ENCODE results near the gene RMI2. TPM values are rescaled to one million over a fixed set of nuclear protein-coding genes. Genes with fewer than 3 reads are reported as not detected.
"Not testable (repeated sequence)": the region's sequence is repeated elsewhere in the genome, so short reads cannot be mapped to it uniquely, and the experiment has no call there.

Gene RMI2
- polyA plus RNA-seq, 2 of the 4 experiments (the other 2 are of a cell fraction), result 24.2 to 26.9 TPM

- TF ChIP-seq KDM1A (IDR thresholded peaks at IDR 0.05; ENCODE audit: low read depth), result no peak
These were observed 25.0 kb downstream of the RMI2 start (continued) for GRCh38 chr16:11370084-11370931.

DNA sequence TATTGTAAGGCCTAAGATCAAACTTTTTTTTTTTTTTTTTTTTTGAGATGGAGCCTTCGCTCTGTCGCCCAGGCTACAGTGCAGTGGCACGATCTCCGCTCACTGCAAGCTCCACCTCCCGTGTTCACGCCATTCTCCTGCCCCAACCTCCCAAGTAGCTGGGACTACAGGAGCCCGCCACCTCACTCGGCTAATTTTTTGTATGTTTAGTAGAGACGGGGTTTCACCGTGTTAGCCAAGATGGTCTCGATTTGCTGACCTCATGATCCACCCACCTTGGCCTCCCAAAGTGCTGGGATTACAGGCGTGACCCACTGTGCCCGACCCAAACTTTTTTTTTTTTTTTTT, 25.6 kb downstream of the RMI2 start:
- 89% methylated on average over 13 of the region's 13 CpGs for whole genome bisulfite sequencing (ENCODE audit: missing lambda C conversion rate)
- H3K4me1 ChIP-seq; H3K4me2 ChIP-seq; H3K9me3 ChIP-seq; DNase-seq (ENCODE audit: low read depth in 1 of 2, low spot score in 1 of 2); FAIRE-seq; ATAC-seq; H3K4me3 ChIP-seq; H3K27ac ChIP-seq: not testable (repeated sequence)
- ChIA-PET POLR2A (interaction anchor here (0.7 to 0.9 kb wide), 2 partner anchors 115 to 269 kb away, joined by 3 to 8 read pairs; partner anchors contain the start of gene SOCS1), CTCF (interaction anchor here (0.7 to 2.2 kb wide), 7 partner anchors 16 to 469 kb away, joined by 3 to 18 read pairs (median 5); no protein-coding TSS in a partner anchor)

DNA sequence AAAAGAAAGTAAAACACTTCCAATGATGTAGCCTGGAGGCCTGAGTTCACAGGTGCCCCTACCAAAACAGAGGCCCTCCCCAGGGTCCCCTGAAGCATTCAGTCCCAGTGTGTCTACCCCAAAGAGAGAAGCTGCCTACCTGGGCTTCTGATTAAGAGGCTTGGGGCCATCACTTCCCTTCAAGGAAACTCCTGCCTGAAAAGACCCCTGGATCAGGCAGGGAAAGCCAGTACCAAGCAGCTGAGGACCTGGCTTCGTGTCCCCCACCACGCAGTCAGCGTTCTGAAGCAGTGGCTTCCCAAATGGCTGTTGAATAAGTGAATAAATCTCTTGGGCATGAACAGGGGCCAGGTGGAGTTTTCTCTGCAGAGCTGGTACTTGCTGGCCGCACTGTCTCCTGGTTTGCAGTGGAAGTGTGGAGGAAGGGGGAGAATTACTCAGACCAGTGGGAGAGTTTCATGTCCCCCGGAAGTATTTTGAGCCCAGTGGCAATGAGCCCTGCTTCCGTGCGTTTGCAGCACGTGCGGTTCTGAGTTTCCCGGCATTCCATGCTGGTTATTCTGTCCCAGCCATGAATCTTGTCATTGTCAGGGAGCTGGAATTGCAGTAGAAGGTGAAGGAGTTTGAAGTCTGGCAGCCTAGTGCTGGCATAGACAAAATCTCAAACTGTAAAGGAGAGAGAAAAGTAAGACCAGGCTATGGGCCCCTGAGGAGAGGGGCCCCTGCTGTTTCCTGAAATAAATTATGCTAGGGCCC, 27.0 kb downstream of the RMI2 start:
- ATAC-seq, result no peak
- 75% methylated on average over 10 of the region's 10 CpGs for WGBS (ENCODE audit: missing lambda C conversion rate)
- Histone ChIP-seq H3K27ac (no peak overlapping the region), H3K4me3 (no peak overlapping the region), H3K4me1 (no peaks in the 10 kb centered on the region), H3K9me3 (no peaks in the 10 kb centered on the region), H3K4me2 (no peak overlapping the region)
- CTCF ChIA-PET, result interaction anchor here (0.5 to 2.2 kb wide), 19 partner anchors 10 to 421 kb away, joined by 3 to 18 read pairs (median 4); no protein-coding TSS in a partner anchor
- no peak for TF ChIP-seq POLR2A (IDR thresholded peaks at IDR 0.05; ENCODE audit: low read length)
- POLR2A ChIA-PET, result interaction anchor here (1.2 kb wide), 1 partner anchor 116 kb away, joined by 18 read pairs; the partner anchor contains the start of gene SOCS1
- FAIRE-seq, result no peak
- DNase-seq (ENCODE audit: low read depth in 1 of 2, low spot score in 1 of 2), result no peak

DNA sequence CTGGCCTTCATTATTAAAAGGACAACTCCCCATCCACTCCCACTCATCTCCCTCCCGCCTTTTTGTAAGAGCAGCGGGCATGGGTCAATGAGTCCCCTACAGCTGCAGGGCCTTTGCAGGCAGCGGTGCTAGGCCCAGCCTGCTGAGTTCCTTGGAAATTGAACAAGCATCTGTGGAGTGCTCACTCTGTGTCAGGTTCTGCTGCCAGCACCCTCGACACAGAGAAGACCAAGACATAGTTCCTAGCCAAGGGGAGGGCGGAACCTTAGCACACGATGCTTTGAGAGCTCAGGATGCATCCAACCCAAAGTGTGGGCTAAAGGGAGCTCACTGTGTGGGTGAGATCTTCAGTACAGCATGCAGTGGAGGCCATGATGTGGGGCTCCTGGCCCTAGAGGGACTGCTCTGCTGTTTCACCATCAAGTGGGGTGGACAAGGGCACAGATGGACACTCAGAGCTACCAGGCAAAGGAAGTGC, 27.6 kb downstream of the RMI2 start:
- H3K9me3 ChIP-seq, result no peaks in the 10 kb centered on the region
- DNase-seq (ENCODE audit: low read depth in 1 of 2, low spot score in 1 of 2) (no peak), FAIRE-seq (no peak), ATAC-seq (no peak)
- POLR2A ChIA-PET, result no interaction called here
- TF ChIP-seq MAX (IDR thresholded peaks at IDR 0.05) (no peak), BCL3 (IDR thresholded peaks at IDR 0.05) (no peak), SREBF2 (IDR thresholded peaks at IDR 0.05) (no peak), RAD21 (conservative IDR thresholded peaks at IDR 0.05 in 1 of 2, IDR thresholded peaks at IDR 0.05 in 1 of 2) (no peak), USF2 (IDR thresholded peaks at IDR 0.05) (no peak), FOSB (CRISPR knock-in tag; IDR thresholded peaks at IDR 0.05) (no peak), ZNF302 (CRISPR knock-in tag; IDR thresholded peaks at IDR 0.05) (no peak), ZSCAN20 (CRISPR knock-in tag; IDR thresholded peaks at IDR 0.05) (no peak), ESRRA (IDR thresholded peaks at IDR 0.05; ENCODE audit: borderline replicate concordance, low read length) (no peak), EHF (CRISPR knock-in tag; IDR thresholded peaks at IDR 0.05) (no peak), ZC3H11A (IDR thresholded peaks at IDR 0.05) (no peak), CHD2 (IDR thresholded peaks at IDR 0.05; ENCODE audit: low read length, partially characterized antibody) (no peak), HEYL (CRISPR knock-in tag; IDR thresholded peaks at IDR 0.05) (no peak), HOXB13 (CRISPR knock-in tag; IDR thresholded peaks at IDR 0.05; ENCODE audit: low read depth) (no peak), FOSL2 (IDR thresholded peaks at IDR 0.05) (no peak), FOSL2 (CRISPR knock-in tag; IDR thresholded peaks at IDR 0.05) (no peak), CBX8 (IDR thresholded peaks at IDR 0.05) (no peak)
- TF ChIP-seq, protein P1, sequence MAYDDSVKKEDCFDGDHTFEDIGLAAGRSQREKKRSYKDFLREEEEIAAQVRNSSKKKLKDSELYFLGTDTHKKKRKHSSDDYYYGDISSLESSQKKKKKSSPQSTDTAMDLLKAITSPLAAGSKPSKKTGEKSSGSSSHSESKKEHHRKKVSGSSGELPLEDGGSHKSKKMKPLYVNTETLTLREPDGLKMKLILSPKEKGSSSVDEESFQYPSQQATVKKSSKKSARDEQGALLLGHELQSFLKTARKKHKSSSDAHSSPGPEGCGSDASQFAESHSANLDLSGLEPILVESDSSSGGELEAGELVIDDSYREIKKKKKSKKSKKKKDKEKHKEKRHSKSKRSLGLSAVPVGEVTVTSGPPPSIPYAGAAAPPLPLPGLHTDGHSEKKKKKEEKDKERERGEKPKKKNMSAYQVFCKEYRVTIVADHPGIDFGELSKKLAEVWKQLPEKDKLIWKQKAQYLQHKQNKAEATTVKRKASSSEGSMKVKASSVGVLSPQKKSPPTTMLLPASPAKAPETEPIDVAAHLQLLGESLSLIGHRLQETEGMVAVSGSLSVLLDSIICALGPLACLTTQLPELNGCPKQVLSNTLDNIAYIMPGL (CRISPR knock-in tag; IDR thresholded peaks at IDR 0.05; ENCODE audit: borderline replicate concordance), result no peak
- TF ChIP-seq, protein P2, sequence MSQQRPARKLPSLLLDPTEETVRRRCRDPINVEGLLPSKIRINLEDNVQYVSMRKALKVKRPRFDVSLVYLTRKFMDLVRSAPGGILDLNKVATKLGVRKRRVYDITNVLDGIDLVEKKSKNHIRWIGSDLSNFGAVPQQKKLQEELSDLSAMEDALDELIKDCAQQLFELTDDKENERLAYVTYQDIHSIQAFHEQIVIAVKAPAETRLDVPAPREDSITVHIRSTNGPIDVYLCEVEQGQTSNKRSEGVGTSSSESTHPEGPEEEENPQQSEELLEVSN (IDR thresholded peaks at IDR 0.05; ENCODE audit: borderline replicate concordance, low read depth), result no peak
- WGBS (ENCODE audit: missing lambda C conversion rate), result 94% methylated on average over 5 of the region's 6 CpGs
- H3K4me2 ChIP-seq, result no peak overlapping the region
- H3K27ac ChIP-seq, result no peak overlapping the region
- H3K4me1 ChIP-seq, result no peaks in the 10 kb centered on the region
- CTCF ChIA-PET, result interaction anchor here (0.5 to 2.2 kb wide), 13 partner anchors 9 to 421 kb away, joined by 3 to 10 read pairs (median 4); no protein-coding TSS in a partner anchor
- no peak overlapping the region for H3K4me3 ChIP-seq
